Measurements from ENCODE around the gene PHOX2A.

Gene PHOX2A

GRCh38 chr11:72195518-72196270, 48.3 kb downstream of the PHOX2A start:
- TF ChIP-seq ZNF10 (tag by site-specific recombination; IDR thresholded peaks at IDR 0.05) (no peak), ZNF580 (tag by site-specific recombination; IDR thresholded peaks at IDR 0.05) (no peak), FEZF1 (tag by site-specific recombination; IDR thresholded peaks at IDR 0.05) (no peak), BCL6B (tag by site-specific recombination; IDR thresholded peaks at IDR 0.05) (no peak), ZFP41 (tag by site-specific recombination; IDR thresholded peaks at IDR 0.05; ENCODE audit: borderline replicate concordance) (no peak), ZFP3 (tag by site-specific recombination; IDR thresholded peaks at IDR 0.05; ENCODE audit: low read depth) (no peak), ZNF501 (tag by site-specific recombination; IDR thresholded peaks at IDR 0.05) (no peak), ZNF416 (tag by site-specific recombination; IDR thresholded peaks at IDR 0.05) (no peak), ZNF449 (tag by site-specific recombination; IDR thresholded peaks at IDR 0.05) (no peak), YY2 (tag by site-specific recombination; IDR thresholded peaks at IDR 0.05) (no peak), ZNF677 (tag by site-specific recombination; IDR thresholded peaks at IDR 0.05) (no peak), ZNF280C (tag by site-specific recombination; IDR thresholded peaks at IDR 0.05) (no peak), ZBTB49 (tag by site-specific recombination; IDR thresholded peaks at IDR 0.05; ENCODE audit: low read depth) (no peak), ZNF629 (tag by site-specific recombination; IDR thresholded peaks at IDR 0.05) (no peak), ZNF324 (tag by site-specific recombination; IDR thresholded peaks at IDR 0.05) (no peak), ZNF266 (tag by site-specific recombination; IDR thresholded peaks at IDR 0.05; ENCODE audit: low read depth) (no peak), ZNF174 (tag by site-specific recombination; IDR thresholded peaks at IDR 0.05) (no peak), ZNF157 (tag by site-specific recombination; IDR thresholded peaks at IDR 0.05) (no peak)
- POLR2A ChIA-PET = no interaction called here
- H3K4me3 ChIP-seq (ENCODE audit: low read depth, low read length) = no peak overlapping the region

More at GRCh38 chr11:72195518-72196270, 48.3 kb downstream of the PHOX2A start:
- CTCF ChIA-PET = interaction anchor here (0.6 to 2.1 kb wide), 3 partner anchors 10 to 235 kb away, joined by 3 to 12 read pairs (median 3); no protein-coding TSS in a partner anchor
- no peaks in the 10 kb centered on the region for H3K36me3 ChIP-seq (ENCODE audit: control insufficient read depth in 2 of 2, insufficient read depth in 1 of 2, low read length in 2 of 2)
- H3K9me3 ChIP-seq (ENCODE audit: control insufficient read depth, insufficient read depth, low read depth, low read length) = no peaks in the 10 kb centered on the region
- H3K27ac ChIP-seq (ENCODE audit: extremely low read depth, low read depth, low read length) = no peak overlapping the region
- no peaks in the 10 kb centered on the region for H3K4me1 ChIP-seq (ENCODE audit: control insufficient read depth, insufficient read depth, low read length)

Data from HEK293 (cell line).